SK-N-MC (cell line): Measurements from ENCODE around the gene WNT6.

Source experiments
- EZH2 ChIP-seq: fragments of 200-600 bp; sonication (generic); IDR thresholded peaks from one replicate; pipeline ENCODE4 v1.6.1; 2017; ENCODE audit warnings: antibody characterized with exemption
- FOXP2 ChIP-seq: optimal IDR thresholded peaks from 2 replicates; pipeline ENCODE3; 2011; ENCODE audit warnings: mild to moderate bottlenecking, moderate library complexity; ENCODE audit not compliant: insufficient read depth; ENCODE audit errors: extremely low read length, control extremely low read depth
- POLR2AphosphoS5 ChIP-seq: IDR thresholded peaks from 2 replicates; pipeline ENCODE4 v1.6.1; 2012; ENCODE audit warnings: mild to moderate bottlenecking, low read depth, low read length, borderline replicate concordance

DNA sequence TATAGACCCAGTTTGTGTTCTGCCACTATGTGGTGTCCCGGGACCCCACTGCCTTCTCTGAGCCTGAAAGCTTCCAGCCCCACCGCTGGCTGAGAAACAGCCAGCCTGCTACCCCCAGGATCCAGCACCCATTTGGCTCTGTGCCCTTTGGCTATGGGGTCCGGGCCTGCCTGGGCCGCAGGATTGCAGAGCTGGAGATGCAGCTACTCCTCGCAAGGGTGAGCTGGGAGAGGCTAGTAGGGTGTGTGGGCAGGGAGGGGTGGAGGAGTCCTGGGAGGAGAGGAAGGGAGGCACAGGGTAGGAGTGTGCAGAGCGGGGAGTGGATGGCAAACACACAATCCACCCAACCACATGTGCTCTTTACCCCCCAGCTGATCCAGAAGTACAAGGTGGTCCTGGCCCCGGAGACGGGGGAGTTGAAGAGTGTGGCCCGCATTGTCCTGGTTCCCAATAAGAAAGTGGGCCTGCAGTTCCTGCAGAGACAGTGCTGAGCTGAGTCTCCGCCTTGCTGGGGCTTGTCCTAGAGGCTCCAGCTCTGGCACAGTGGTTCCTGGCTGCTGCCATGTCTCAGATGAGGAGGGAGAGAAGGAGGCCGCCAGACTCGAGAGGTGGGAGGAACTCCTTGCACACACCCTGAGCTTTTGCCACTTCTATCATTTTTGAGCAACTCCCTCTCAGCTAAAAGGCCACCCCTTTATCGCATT, 44.9 kb upstream of the WNT6 start:
- TF ChIP-seq EZH2 (no peak), POLR2AphosphoS5 (no peak), FOXP2 (no peak)
